OCI-LY3 (cell line): ENCODE results near the gene EEF2K.

Experiments
- H2AFZ ChIP-seq: fragments of 200-600, 300-600 bp; shearing (Covaris generic); 2 replicates; pipeline ENCODE4 v1.6.0; 2014; ENCODE audit warnings: antibody characterized with exemption, low read depth, low read length
- H3K27ac ChIP-seq: fragments of 200-600, 300-600 bp; sonication (generic); 2 replicates; pipeline ENCODE4 v1.5.1; 2014; ENCODE audit warnings: mild to moderate bottlenecking, low read length, moderate library complexity, mixed read lengths
- H3K27me3 ChIP-seq: fragments of 200-600, 300-600 bp; sonication (generic); 2 replicates; pipeline ENCODE4 v1.6.1; 2014; ENCODE audit warnings: low read depth, low read length, mixed read lengths
- H3K36me3 ChIP-seq: fragments of 200-600, 300-600 bp; sonication (generic); replicated peaks from 2 replicates; pipeline ENCODE3; 2014; ENCODE audit warnings: low read depth, low read length, mixed read lengths
- H3K4me1 ChIP-seq: fragments of 300-600, 200-600 bp; sonication (generic); 2 replicates; pipeline ENCODE4 v1.6.1; 2014; ENCODE audit warnings: low read length, mixed read lengths
- H3K4me2 ChIP-seq: fragments of 200-600, 300-600 bp; sonication (generic); 2 replicates; pipeline ENCODE4 v1.6.1; 2014; ENCODE audit warnings: low read length, mixed read lengths
- H3K4me3 ChIP-seq: fragments of 300-600, 200-600 bp; sonication (generic); 2 replicates; pipeline ENCODE4 v1.5.1; 2014; ENCODE audit warnings: antibody characterized with exemption, mild to moderate bottlenecking, low read length, moderate library complexity
- H3K79me2 ChIP-seq: fragments of 300-600, 200-600 bp; shearing (Covaris generic); 2 replicates; pipeline ENCODE4 v1.6.1; 2014; ENCODE audit warnings: mild to moderate bottlenecking, low read length, mixed read lengths
- H3K9ac ChIP-seq: fragments of 300-600, 200-600 bp; shearing (Covaris generic); 2 replicates; pipeline ENCODE4 v1.6.0; 2014; ENCODE audit warnings: mild to moderate bottlenecking, low read length, moderate library complexity
- H3K9me3 ChIP-seq: fragments of 200-600, 300-600 bp; shearing (Covaris generic); 2 replicates; pipeline ENCODE4 v1.6.1; 2014; ENCODE audit warnings: low read length, mixed read lengths; ENCODE audit not compliant: insufficient read depth
- H4K20me1 ChIP-seq: fragments of 200-600, 300-600 bp; sonication (generic); 2 replicates; pipeline ENCODE4 v1.6.1; 2016; ENCODE audit warnings: low read length, mixed read lengths; ENCODE audit not compliant: insufficient read depth
- CTCF ChIP-seq: fragments of 200-600, 300-600 bp; sonication (generic); IDR thresholded peaks from 2 replicates; pipeline ENCODE4 v1.5.1; 2014; ENCODE audit warnings: antibody characterized with exemption, low read length, low read depth
- EZH2phosphoT487 ChIP-seq: fragments of 200-600 bp; shearing (Covaris generic); IDR thresholded peaks from 2 replicates; pipeline ENCODE4 v1.6.1; 2018; ENCODE audit warnings: antibody characterized with exemption, mixed run types, low read depth

The EEF2K gene

GRCh38 chr16:22203091-22203490 is 3.0 kb upstream of the EEF2K start:
- Histone ChIP-seq H3K4me1 (peaks cover 35% of the 10 kb centered on the region), H3K4me2 (no peak overlapping the region), H3K9me3 (no peaks in the 10 kb centered on the region), H3K36me3 (peaks cover 9% of the 10 kb centered on the region), H3K9ac (no peak overlapping the region), H4K20me1 (peaks cover 9% of the 10 kb centered on the region), H3K4me3 (no peak overlapping the region), H3K27me3 (no peaks in the 10 kb centered on the region), H3K27ac (no peak overlapping the region), H2AFZ (no peak overlapping the region), H3K79me2 (peaks cover 20% of the 10 kb centered on the region)
- no peak for TF ChIP-seq EZH2phosphoT487
- TF ChIP-seq CTCF: no peak

GRCh38 chr16:22204091-22204655 is 1.9 kb upstream of the EEF2K start:
- Histone ChIP-seq H3K27ac (no peak overlapping the region), H3K27me3 (no peaks in the 10 kb centered on the region), H3K9me3 (no peaks in the 10 kb centered on the region), H3K36me3 (peaks cover 18% of the 10 kb centered on the region), H3K9ac (no peak overlapping the region), H3K79me2 (peaks cover 30% of the 10 kb centered on the region), H3K4me3 (no peak overlapping the region), H2AFZ (no peak overlapping the region), H4K20me1 (peaks cover 19% of the 10 kb centered on the region), H3K4me2 (no peak overlapping the region), H3K4me1 (peaks cover 34% of the 10 kb centered on the region)
- TF ChIP-seq EZH2phosphoT487 (no peak), CTCF (no peak)

GRCh38 chr16:22205577-22206012 is 483 bp upstream of the EEF2K start:
- peaks cover 36% of the 10 kb centered on the region for H3K4me1 ChIP-seq
- H3K9ac ChIP-seq: peak overlapping the region; percentile 98
- peak overlapping the region; percentile 81 for H2AFZ ChIP-seq

More at GRCh38 chr16:22205577-22206012, 483 bp upstream of the EEF2K start:
- Histone ChIP-seq H3K79me2 (peaks cover 45% of the 10 kb centered on the region), H3K4me2 (peak overlapping the region; percentile 84), H4K20me1 (peaks cover 34% of the 10 kb centered on the region), H3K27ac (peak overlapping the region; percentile 34), H3K36me3 (peaks cover 32% of the 10 kb centered on the region), H3K4me3 (peak overlapping the region; percentile 92), H3K9me3 (no peaks in the 10 kb centered on the region), H3K27me3 (no peaks in the 10 kb centered on the region)
- no peak for TF ChIP-seq CTCF
